GM18507 (cell line): ENCODE data around the gene RETREG1.

Source experiments
- DNase-seq: peaks from one replicate; pipeline ENCODE4 v3.0.0; 2011; ENCODE audit warnings: low read depth; ENCODE audit not compliant: insufficient read length; ENCODE audit errors: extremely low spot score
- FAIRE-seq: peaks from 2 replicates; lab custom pipeline; 2011; peaks lifted over from hg19 to GRCh38; lab: Jason Lieb, UNC

The RETREG1 gene

DNA sequence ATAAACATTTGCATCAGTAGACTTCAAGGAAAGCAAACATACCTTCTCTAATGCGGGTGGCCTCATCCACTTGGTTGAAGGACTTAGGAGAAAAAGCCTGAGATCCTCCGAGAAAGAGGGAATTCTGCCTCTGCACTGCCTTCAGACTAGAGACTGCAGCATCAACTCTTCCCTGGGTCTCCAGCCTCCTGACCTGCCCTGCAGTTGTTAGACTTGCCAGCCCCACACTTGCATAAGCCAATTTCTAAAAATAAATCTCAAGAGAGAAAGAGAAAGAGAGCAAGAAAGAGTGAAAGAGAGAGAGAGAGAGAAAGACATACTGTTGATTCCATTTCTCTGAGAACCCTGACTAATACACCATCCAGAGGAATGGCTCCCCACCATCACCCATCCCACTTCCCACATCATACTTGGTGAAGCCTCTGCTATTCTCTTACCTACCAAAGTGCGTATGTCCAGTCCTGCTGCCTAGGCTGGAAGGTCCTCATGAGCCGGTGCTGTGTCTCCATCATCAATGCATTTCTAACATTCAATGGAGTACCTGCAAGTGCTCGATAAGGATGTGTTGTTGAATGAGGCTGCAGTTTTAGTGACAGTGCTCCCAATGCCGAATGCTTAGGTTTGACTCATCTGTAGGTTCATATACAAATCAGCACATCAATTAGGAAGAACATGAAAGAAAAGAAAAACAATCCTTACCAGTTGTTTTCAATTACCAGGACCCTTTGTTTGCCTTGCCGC, 186.3 kb downstream of the RETREG1 start:
- FAIRE-seq: no peak
- no peak for DNase-seq

DNA sequence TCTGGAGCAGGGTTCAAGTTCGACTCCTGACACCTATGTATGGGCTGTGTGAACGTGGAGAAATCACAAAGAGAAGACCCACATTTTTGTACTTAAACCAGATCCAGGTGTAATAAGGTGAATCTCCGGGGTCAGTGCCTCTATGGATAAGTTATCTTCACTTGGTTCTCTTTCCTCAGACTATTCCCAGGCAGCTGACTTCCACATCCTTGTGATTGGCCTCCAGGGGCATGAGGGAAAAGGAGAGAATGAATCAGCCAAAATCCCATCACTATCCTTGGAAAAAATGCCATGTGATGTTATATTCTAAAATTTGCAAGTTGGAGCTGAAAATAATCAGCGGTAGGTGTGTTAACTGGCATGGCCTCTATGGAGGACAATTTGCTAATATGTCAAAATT, 188.4 kb downstream of the RETREG1 start:
- DNase-seq: no peak
- no peak for FAIRE-seq

DNA sequence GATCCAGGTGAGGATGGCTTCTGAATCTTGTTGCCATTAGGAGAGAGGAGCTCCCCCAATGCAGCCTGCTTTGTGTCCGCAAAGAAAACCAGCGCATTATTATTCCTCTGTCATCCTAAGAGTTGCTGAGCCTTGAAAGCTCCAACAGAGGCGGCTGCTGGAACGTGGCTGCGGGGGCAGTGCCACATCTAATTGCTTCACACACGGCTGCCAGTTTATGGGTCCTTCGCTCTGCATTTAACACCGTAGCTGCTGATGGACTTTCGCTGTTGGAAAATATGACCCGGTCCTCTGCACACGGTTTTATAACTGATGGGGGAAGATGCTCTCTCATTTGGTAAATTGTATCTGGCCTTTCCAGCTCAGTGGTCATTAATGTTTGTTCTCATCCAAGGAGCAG, 189.2 kb downstream of the RETREG1 start:
- FAIRE-seq (no peak), DNase-seq (no peak)
